ENCODE data around the gene LRRC63.

- TF ChIP-seq CTCF (conservative IDR thresholded peaks at IDR 0.05 in 1 of 2, IDR thresholded peaks at IDR 0.05 in 1 of 2; ENCODE audit: low read depth in 1 of 2, low read length in 2 of 2) (no peak), EZH2 (IDR thresholded peaks at IDR 0.05; ENCODE audit: low read length, missing control alignments) (no peak)
Measured at GRCh38 chr13:46304546-46304945, 92.8 kb downstream of the LRRC63 start.
